Activated CD4-positive, alpha-beta T cell treated with anti-CD3 and anti-CD28 coated beads, Interleukin-2, amount 50 U/mL, for 48 hours (primary cell): Measurements from ENCODE around the gene KCNQ5.

Source experiments
- DNase-seq, 2 experiments: peaks; one replicate each; pipeline ENCODE4 v3.0.0-alpha.2; 2020

Gene KCNQ5

GRCh38 chr6:72922401-72922800 lies 300.5 kb downstream of the KCNQ5 start:
- no peak for DNase-seq

- DNase-seq: no peak
Observed at GRCh38 chr6:72925136-72925535, 303.3 kb downstream of the KCNQ5 start.

- no peak for DNase-seq
Observed at GRCh38 chr6:72930556-72931132, 308.8 kb downstream of the KCNQ5 start.

GRCh38 chr6:72931325-72931887 lies 309.5 kb downstream of the KCNQ5 start:
- no peak for DNase-seq

- no peak for DNase-seq
Observed at GRCh38 chr6:72933233-72933632, 311.4 kb downstream of the KCNQ5 start.

- DNase-seq: no peak
Observed at GRCh38 chr6:72936766-72937559, 315.1 kb downstream of the KCNQ5 start.

GRCh38 chr6:72938104-72938503 lies 316.2 kb downstream of the KCNQ5 start:
- DNase-seq: no peak

GRCh38 chr6:72939004-72939403 lies 317.1 kb downstream of the KCNQ5 start:
- no peak for DNase-seq

GRCh38 chr6:72940265-72940664 lies 318.4 kb downstream of the KCNQ5 start:
- DNase-seq: no peak

- DNase-seq: no peak
Observed at GRCh38 chr6:72941263-72941662, 319.4 kb downstream of the KCNQ5 start.

- no peak for DNase-seq
Observed at GRCh38 chr6:72941751-72942150, 319.9 kb downstream of the KCNQ5 start.

GRCh38 chr6:72943699-72944098 lies 321.8 kb downstream of the KCNQ5 start:
- no peak for DNase-seq

- no peak for DNase-seq
Observed at GRCh38 chr6:72944660-72945059, 322.8 kb downstream of the KCNQ5 start.

GRCh38 chr6:72946774-72947173 lies 324.9 kb downstream of the KCNQ5 start:
- no peak for DNase-seq

GRCh38 chr6:72947534-72947933 lies 325.7 kb downstream of the KCNQ5 start:
- DNase-seq: no peak

- DNase-seq: no peak
Observed at GRCh38 chr6:72948153-72948552, 326.3 kb downstream of the KCNQ5 start.

- no peak for DNase-seq
Observed at GRCh38 chr6:72950114-72950860, 328.4 kb downstream of the KCNQ5 start.

GRCh38 chr6:72952808-72953630 lies 331.2 kb downstream of the KCNQ5 start:
- DNase-seq: no peak

GRCh38 chr6:72953971-72954381 lies 332.1 kb downstream of the KCNQ5 start:
- DNase-seq: no peak

- no peak for DNase-seq
Observed at GRCh38 chr6:72954716-72955115, 332.9 kb downstream of the KCNQ5 start.

- DNase-seq: no peak
Observed at GRCh38 chr6:72955666-72956065, 333.8 kb downstream of the KCNQ5 start.

- no peak for DNase-seq
Observed at GRCh38 chr6:72956272-72956671, 334.4 kb downstream of the KCNQ5 start.

- no peak for DNase-seq
Observed at GRCh38 chr6:72959821-72960220, 338.0 kb downstream of the KCNQ5 start.
